ENCODE data around the gene PSAT1. TPM values are rescaled to one million over a fixed set of nuclear protein-coding genes. Genes with fewer than 3 reads are reported as not detected.

The PSAT1 gene
- total RNA-seq, result 80.2 and 90.6 TPM in 2 replicates

DNA sequence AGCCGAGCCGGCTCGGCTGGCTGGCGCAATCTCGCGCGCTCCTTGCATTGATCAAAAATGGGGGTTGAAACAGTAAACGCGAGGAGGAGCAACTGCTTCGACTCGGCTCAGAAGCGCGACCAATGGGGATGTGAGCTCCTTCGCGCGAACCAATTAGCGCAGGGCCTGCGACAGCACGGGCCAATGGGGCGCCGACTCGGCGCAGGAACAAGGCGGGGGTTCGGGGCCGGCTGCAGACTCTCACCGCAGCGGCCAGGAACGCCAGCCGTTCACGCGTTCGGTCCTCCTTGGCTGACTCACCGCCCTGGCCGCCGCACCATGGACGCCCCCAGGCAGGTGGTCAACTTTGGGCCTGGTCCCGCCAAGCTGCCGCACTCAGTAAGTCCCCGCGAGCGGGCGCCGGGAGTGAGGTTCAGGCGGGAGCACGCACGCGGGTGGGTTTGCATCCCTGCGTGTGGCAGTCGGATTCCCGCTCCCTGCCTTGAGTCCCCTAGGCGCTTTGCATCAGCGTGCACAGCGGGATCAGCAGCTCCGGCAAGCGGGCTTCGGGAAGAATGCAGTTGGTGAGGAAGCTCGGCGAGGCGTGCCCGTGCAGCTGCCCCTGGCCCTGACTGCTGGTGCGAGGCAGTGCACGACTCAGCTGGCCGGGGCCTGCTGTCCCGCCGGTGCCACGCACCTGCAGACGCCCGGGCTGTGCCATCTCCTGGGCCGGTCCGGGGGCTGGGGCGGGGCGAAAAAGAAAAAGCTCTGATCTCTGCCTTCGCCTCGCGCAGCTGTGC lies at the start of gene PSAT1:
PSAT1 (plus strand) TSS at position 233 of the 779 bp plus-strand sequence; CDS start at position 319, 86 bp downstream.

Other genes starting within 250 kb of the PSAT1 start
- gene CEP78, start 61.0 kb upstream of the PSAT1 start, total RNA-seq, result 9.8 and 10.7 TPM in 2 replicates

All from smooth muscle cell of the pulmonary artery (primary cell).